Kidney tubule cell (primary cell): Measurements from ENCODE around the gene RBP3.

Source experiments
- DNase-seq: peaks from one replicate; pipeline ENCODE4 v3.0.0-alpha.2; 2018; ENCODE audit warnings: low spot score

Gene RBP3

DNA sequence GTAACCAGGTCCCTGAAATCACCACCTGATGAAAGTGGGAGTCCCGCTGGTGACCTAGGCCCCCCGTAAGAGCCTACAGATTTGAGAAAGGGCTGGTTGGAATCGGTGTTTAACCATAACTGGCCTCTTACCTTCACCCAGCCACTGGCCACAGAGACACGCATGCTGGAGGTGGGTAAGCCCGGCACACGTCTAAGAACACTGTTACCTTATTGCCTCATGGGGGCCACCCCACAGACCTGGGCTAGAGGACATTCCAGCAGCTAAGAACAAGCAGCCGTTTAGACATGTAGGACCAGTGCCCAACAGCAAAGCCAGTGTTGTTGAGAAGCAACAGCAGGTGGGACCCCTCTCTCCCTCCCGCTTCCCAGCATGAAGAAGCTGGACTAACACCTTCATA is 28.4 kb upstream of the RBP3 start:
- no peak for DNase-seq

DNA sequence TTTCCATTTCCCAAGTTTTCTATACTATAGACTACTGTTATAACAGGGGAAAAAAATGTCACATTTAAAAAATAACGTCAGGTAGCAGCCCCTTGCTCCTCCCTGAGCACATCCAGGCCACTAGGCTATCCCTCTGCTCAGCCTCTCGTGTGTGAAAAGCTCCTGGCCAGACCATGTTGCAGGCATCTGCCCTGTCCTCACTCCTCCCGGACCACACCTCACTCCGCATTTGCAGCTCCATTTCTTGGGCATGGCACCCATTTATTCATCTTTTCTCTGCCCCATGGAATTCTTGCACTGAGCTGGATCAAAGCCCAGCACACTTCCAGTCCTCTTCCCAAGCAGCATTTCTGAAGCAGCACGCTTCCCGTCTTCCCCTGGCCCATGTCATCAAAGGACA is 27.4 kb upstream of the RBP3 start:
- DNase-seq: no peak

DNA sequence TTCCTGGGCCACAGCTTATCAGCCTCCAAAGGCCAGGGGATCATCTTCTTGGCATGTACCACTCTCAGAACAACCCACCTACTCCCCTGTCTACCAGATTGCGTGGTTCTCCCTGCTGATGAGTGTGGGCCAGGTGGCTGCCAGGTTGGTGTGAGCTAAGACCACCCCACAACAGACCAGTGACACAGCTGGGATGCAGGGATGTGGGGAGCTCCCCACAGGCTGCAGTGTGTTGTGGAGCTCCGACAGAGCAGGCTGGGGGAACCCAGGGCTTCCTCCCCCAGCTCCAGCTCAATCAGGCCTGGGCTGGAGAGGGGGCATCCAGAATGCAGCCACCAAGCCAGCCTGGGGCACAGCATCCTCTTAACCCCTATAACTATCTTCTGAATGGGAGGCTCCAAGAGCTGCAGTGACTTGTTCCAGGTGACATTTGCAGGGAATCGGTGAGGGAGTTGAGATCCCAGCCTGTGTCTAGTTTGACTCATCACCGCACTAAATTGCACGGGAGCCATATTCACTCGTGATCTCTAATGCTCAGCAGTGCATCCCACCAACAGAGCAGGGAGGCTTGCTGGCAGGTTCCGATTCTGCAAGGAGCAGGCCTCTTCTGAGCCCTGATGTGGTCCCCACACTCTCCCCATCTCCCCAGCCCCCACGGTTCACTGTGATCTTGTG is 26.5 kb upstream of the RBP3 start:
- no peak for DNase-seq

- no peak for DNase-seq
These were observed 25.7 kb upstream of the RBP3 start, which contains the start of gene GDF2 for GRCh38 chr10:47322300-47323061. GDF2 (plus strand) TSS chr10:47322454; CDS start chr10:47322669, 215 bp downstream.

- DNase-seq: no peak
These were observed 25.1 kb upstream of the RBP3 start for GRCh38 chr10:47323087-47323486.

- DNase-seq: no peak
These were observed 24.4 kb upstream of the RBP3 start for GRCh38 chr10:47323636-47324296.

- DNase-seq: no peak
These were observed 22.6 kb upstream of the RBP3 start for GRCh38 chr10:47325303-47326291.

GRCh38 chr10:47326306-47326926 is 21.7 kb upstream of the RBP3 start:
- no peak for DNase-seq

DNA sequence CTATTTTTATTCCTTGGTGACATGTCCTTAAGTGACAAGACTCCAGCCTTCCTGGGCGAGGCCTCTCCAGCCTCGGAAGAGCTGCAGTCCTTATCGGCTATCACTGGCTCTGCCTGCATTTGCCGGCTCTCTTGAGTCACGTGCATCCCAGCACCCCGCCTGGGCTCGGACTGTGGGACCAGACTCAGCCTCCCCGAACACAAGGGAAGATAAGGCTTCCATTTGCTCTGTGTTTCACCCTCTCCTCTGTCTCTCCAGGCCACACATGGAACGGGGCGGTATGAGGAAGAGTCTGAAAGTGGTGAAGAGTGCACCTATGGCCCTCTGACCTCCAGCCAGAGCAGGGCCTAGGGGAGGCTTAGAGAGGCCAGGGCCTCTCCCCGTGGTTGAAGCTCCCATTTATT is 21.2 kb upstream of the RBP3 start:
- no peak for DNase-seq

- DNase-seq: no peak
These were observed 18.3 kb upstream of the RBP3 start for GRCh38 chr10:47329855-47330254.

DNA sequence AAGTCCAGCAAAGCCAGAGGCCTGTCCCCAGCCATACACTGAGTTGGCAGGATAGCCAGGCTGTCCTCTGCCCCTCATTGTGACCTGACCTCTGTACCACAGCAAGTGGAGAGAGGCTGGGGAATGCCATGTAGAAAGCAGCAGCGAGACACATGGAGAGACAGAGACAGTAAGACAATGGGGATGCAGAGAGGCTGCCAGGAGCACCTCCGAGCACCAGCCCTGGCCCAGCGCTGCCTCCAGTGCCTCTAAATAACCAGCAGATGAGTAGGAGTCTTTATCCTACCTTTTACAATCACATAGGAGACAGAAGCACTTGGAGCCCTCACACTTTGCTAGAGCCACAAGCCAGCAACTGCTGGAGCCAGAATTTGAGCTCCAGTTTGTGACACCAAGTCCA is 17.8 kb upstream of the RBP3 start:
- DNase-seq: no peak

DNA sequence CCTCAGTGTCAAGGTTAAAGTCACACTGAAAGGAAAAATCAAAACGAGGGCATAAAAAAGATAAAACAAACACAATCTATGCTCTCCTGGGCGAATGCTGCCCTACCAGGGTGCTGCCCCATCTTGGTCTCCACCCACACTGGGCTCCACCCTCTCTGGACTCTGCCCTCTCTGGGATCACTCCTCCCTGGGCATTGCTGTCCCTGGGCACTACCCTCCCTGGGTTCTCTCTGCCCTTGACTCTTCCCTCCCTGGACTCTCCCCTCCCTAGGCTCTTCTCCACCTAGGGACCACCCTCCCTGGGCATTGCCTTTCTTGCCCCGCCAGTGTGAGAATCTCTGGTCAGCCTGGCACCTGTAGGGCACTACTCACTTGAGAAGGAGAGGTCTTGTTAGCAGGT is 17.4 kb upstream of the RBP3 start:
- DNase-seq: no peak

DNA sequence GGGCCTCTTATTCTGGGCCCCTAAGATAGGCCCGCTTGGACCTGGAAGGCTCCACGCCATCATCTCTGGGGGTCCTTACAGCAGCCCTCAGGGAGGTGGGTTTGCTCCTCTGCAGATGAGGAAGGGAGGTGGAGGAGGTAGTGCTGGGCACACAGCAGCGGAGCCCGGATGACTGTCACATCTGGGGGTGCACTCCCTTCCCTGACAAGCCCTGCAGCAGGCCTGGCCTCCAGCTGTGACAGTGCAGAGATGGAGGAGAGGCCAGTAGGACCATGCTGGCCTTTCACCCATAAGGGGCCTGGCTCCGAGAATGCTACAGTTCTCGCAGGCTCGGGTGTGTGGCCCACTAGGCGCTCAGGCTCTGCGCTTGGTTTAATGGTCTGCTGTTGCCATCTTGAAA is 16.7 kb upstream of the RBP3 start:
- DNase-seq: no peak

DNA sequence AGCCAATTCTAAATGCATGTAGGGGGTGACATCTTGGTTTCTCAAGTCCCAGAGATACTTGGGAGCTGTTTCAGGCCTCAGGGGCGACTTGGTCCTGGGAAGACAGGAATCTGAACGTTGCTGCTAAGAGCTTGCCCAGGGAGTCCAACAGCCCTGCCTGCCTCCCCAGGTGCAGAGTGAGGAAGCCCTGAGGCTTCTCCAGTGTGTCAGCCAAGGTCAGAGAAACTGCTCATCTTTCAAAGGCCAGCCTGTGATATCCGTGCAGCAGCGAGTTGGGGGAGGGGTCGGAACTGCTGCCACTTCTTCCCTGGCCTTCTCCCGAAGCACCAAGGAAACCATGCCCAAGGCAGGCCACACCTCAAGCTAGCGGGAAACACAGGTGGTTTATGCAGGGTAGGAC is 16.2 kb upstream of the RBP3 start:
- no peak for DNase-seq

DNA sequence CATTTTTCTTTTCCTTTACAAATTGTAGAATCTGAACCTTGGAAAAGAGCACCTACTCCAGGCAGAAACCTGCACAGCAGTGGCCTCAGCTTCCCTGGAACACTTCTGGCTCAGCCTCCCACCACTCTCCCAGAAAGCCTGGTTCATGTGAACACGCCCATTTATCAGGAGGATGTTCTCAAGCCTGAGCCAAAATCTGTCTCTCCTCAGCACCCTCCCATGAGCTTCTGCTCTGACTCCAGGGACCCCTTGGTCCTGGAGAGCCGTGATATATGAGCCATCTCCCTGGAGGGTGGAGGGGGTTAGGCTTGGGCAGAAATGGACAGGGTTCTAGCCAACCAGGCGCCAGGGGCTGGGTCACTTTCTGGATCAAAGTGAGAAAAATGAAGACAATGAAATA is 15.8 kb upstream of the RBP3 start:
- no peak for DNase-seq

- DNase-seq: no peak
These were observed 15.2 kb upstream of the RBP3 start for GRCh38 chr10:47332946-47333345.

- DNase-seq: no peak
These were observed 14.6 kb upstream of the RBP3 start for GRCh38 chr10:47333532-47333931.

DNA sequence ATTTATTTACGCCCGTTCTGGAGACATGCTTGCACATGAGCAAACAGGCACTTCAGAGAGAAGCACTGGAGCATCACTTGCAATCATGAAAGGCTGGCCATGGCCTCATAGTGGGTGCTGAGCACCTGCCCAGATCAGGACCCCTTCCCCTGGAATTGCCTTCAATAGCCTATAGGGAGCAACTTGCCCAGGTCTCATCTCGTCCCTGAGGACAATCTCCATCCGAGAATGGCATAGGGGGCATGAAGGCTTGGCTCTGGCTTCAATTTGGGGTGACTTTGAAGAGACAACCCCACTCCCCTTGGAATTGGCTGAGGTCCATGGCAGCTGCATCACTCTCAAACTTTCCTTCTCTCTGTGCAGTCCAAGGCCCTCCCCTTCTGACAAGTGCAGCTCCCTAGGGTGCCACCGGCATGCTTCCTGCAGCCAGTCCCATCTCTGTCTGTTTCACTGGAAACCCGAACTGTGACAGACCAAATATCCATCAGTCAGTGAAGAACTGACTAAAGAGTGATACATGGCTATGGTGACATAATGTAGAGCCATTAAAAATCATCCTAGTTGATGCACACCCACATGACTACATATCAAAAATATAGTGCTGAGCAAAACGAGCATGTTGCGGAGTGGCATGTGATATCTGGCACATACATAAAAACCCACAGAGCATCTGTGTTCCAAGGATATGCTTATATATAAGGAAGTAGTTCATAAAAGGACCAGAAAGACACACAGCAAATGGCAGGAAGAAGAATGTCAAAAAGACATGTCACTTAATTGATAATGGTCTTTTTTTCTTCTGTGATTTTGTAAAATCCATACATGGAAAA is 13.5 kb upstream of the RBP3 start:
- no peak for DNase-seq

- DNase-seq: no peak
These were observed 12.3 kb upstream of the RBP3 start for GRCh38 chr10:47335906-47336305.

GRCh38 chr10:47336387-47337134 is 11.6 kb upstream of the RBP3 start:
- DNase-seq: no peak
